HFF-Myc (cell line): ENCODE results near the gene CNTN1.

Experiments
- DNase-seq: peaks from one replicate; pipeline ENCODE4 v3.0.0-alpha.2; 2011; ENCODE audit warnings: low read depth; ENCODE audit errors: extremely low read depth
- H3K4me3 ChIP-seq: replicated peaks from 2 replicates; pipeline ENCODE4 v1.5.1; 2011; ENCODE audit warnings: low read depth, mild to moderate bottlenecking, control low read depth, low read length
- CTCF ChIP-seq: IDR thresholded peaks from 2 replicates; pipeline ENCODE4 v1.5.1; 2012; ENCODE audit warnings: mild to moderate bottlenecking, low read depth, low read length, control low read depth; ENCODE audit errors: missing control alignments

CNTN1 gene

DNA sequence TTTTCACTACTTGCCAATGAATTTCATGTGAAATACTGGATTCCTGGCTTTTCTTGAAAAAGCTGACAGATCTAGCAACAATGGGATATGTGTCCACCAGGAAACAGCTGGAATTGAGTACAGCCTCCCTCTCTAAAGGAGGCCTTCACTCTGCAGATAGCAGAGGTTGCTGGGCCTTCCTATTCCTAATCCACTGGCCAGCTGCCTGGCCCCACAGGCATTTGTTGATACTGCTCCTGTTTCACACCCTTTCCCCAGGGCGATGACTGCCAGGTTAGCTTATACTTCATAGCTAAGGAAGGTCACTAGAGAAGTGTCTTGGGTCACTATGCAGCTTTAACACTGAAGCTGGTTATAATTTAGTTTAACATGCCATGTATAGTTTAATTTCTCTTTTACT lies 408.3 kb downstream of the CNTN1 start:
- TF ChIP-seq CTCF = no peak
- no peak for DNase-seq
- H3K4me3 ChIP-seq = no peak overlapping the region

- no peak for TF ChIP-seq CTCF
- no peak for DNase-seq
- no peak overlapping the region for H3K4me3 ChIP-seq
Observed at GRCh38 chr12:41101806-41102205, 409.6 kb downstream of the CNTN1 start.

DNA sequence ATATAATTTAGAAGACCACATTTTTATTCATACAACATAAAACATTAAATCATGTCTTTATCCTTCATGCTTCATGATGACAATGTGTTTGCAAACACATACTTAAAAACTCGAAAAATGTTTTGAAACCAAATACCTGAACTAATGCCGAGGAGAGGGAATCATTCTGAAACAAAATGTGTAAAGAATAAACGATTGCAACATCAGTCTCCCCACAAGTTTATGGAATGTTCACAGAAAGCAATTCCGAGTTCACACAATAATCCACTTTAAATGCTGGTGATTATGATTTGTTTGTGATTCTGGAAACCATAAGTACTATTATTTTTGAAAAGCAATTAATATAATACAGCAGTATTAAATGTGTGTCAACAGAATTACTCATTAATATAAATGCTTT lies 411.4 kb downstream of the CNTN1 start:
- TF ChIP-seq CTCF = no peak
- H3K4me3 ChIP-seq = no peak overlapping the region
- no peak for DNase-seq

DNA sequence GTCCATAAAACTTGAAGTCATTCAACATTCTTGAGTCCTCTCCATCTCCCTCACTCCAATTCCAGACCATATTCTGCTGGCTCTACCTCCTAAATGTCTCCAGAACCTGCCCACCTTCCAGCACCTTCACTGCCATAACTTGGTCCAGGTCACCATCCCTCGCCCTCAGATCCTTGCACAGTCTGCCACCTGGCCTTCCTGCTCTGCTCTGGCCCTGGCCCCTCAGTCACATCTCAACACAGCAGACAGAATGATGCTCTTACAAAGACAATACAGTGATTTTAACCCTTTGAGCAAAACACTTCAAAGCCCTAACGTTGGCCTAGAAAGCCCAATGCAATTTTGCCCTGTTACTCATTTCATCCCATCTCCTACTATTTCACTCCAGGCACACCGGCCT lies 414.1 kb downstream of the CNTN1 start:
- no peak for TF ChIP-seq CTCF
- no peak for DNase-seq
- no peak overlapping the region for H3K4me3 ChIP-seq

- no peak for TF ChIP-seq CTCF
- no peak for DNase-seq
- no peak overlapping the region for H3K4me3 ChIP-seq
Observed at GRCh38 chr12:41108032-41108431, 415.8 kb downstream of the CNTN1 start.

DNA sequence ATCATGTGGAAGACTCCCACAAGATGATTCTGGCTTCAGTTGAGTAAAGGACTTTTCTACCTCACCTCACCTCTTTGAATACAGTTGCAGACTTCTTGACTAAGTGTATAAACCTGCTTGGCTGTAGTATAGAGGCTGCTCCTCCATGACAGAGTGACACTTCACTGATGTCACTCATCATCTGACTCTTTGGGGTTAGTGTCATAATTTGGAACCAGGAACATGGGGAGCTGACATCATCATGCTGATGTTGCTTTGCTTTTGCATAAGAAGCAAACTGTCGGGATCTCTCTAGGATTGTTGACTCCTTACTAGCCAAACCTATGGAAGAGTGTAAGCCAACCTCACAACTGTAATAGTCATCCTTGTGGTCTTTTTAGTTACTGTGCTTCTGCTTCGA lies 420.7 kb downstream of the CNTN1 start:
- TF ChIP-seq CTCF = no peak
- no peak overlapping the region for H3K4me3 ChIP-seq
- no peak for DNase-seq

DNA sequence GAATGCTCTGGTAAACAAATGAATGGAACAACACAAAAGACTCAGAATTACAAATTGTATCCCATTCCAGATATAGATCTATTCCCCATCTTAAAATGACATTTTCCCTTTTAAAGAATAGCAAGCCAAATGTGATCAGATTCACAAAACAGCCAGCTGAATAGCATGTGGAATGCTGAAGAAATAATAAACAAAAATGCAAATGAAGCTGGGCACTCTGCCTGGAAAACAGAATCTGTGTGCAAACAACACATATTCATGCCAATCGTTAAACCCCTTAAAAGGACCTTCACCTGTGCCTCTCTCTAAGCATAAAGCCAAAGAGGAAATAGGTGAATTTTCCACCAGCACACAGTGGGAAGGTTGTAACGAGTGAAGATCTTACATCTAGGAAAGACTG lies 428.0 kb downstream of the CNTN1 start:
- TF ChIP-seq CTCF = no peak
- no peak overlapping the region for H3K4me3 ChIP-seq
- no peak for DNase-seq
